ENCODE data around the gene SRPK2.

DNA sequence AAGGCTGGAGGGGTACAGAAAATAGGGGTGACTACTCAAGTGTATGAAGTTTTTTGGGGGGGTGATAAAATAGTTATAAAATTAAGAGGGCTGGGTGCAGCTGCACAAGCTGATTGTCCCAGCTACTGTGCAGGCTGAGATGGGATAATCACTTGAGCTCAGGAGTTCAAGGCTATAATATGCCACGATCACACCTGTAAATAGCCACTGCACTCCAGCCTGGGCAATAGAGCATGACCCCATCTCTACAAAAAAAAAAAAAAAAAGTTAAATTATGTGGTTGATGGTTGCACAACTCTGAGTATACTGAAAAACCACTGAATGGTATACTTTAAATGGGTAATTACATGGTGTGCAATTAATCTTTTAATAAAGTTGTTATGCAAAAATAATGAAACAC is 172.9 kb downstream of the SRPK2 start:
- TF ChIP-seq GATA3 (IDR thresholded peaks at IDR 0.05; ENCODE audit: low read depth, low read length) = no peak
- no peak for TF ChIP-seq GATA2 (IDR thresholded peaks at IDR 0.05; ENCODE audit: low read depth, low read length)
